ENCODE results near the gene PKMYT1. TPM values are rescaled to one million over a fixed set of nuclear protein-coding genes. Genes with fewer than 3 reads are reported as not detected.

The PKMYT1 gene
- polyA plus RNA-seq, 1 of the 3 experiments (the other 2 are of a cell fraction) = 8.5 TPM

- H3K4me3 ChIP-seq (ENCODE audit: low read depth in 2 of 2, low read length in 1 of 2) = no peak overlapping the region
- CTCF ChIA-PET = interaction anchor here (0.7 to 0.9 kb wide), 3 partner anchors 12 to 57 kb away, joined by 3 read pairs; partner anchors contain the start of gene KREMEN2
- H3K4me1 ChIP-seq (ENCODE audit: control insufficient read depth in 1 of 2, insufficient read depth in 2 of 2, low read depth in 1 of 2, low read length in 1 of 2) = peaks cover 4 to 28% of the 10 kb centered on the region in 2 experiments; a peak in 2 of 4 replicates
- no peak overlapping the region for H3K4me2 ChIP-seq
- no peaks in the 10 kb centered on the region for H3K9me2 ChIP-seq
- WGBS (ENCODE audit: low lambda C conversion rate) = 100% methylated on average over 6 of the region's 7 CpGs
- no peak overlapping the region for H3K9ac ChIP-seq
- peaks cover 16% of the 10 kb centered on the region; the same call in 1 of the 2 replicates for H3K79me2 ChIP-seq (ENCODE audit: insufficient read depth)
- TF ChIP-seq POLR2AphosphoS5 (IDR thresholded peaks at IDR 0.05; ENCODE audit: low read depth, low read length) (no peak), CTCF (IDR thresholded peaks at IDR 0.05) (no peak), ZBTB33 (IDR thresholded peaks at IDR 0.05; ENCODE audit: borderline replicate concordance, low read depth) (no peak), CHD2 (IDR thresholded peaks at IDR 0.05; ENCODE audit: low read length, partially characterized antibody) (no peak), RFX5 (IDR thresholded peaks at IDR 0.05; ENCODE audit: low read length) (no peak), TEAD4 (IDR thresholded peaks at IDR 0.05; ENCODE audit: borderline replicate concordance, insufficient read depth) (no peak), RCOR1 (IDR thresholded peaks at IDR 0.05; ENCODE audit: low read length) (no peak), MEF2A (IDR thresholded peaks at IDR 0.05; ENCODE audit: borderline replicate concordance, low read depth) (no peak), REST (IDR thresholded peaks at IDR 0.05; ENCODE audit: low read depth, low read length) (no peak), NFIC (IDR thresholded peaks at IDR 0.05; ENCODE audit: borderline replicate concordance) (no peak), PBX3 (IDR thresholded peaks at IDR 0.05) (no peak), FOXM1 (IDR thresholded peaks at IDR 0.05; ENCODE audit: low read depth) (no peak), MAX (IDR thresholded peaks at IDR 0.05; ENCODE audit: low read depth) (no peak)
- no peaks in the 10 kb centered on the region for H3K9me3 ChIP-seq
- no peak for DNase-seq
- peaks cover 19% of the 10 kb centered on the region; the same call in 1 of the 2 replicates for H4K20me1 ChIP-seq (ENCODE audit: insufficient read depth)
- H3K27ac ChIP-seq (ENCODE audit: low read depth in 2 of 2, low read length in 1 of 2) = no peak overlapping the region
- no peaks in the 10 kb centered on the region for H3K36me3 ChIP-seq (replicated peaks in 1 of 2; ENCODE audit: control insufficient read depth in 1 of 2, insufficient read depth in 2 of 2, low read length in 1 of 2)
- peaks cover 3% of the 10 kb centered on the region for H3F3A ChIP-seq (replicated peaks; ENCODE audit: insufficient read depth)
- H3K27me3 ChIP-seq (ENCODE audit: insufficient read depth) = no peaks in the 10 kb centered on the region
- H2AFZ ChIP-seq (ENCODE audit: low read depth) = no peak overlapping the region
- POLR2A ChIA-PET = no interaction called here
Measured at GRCh38 chr16:2976201-2976600, 4.0 kb downstream of the PKMYT1 start.

All from SK-N-SH (cell line).